GM18951 (cell line): ENCODE data around the gene SH3RF1.

Experiments
- POLR2A ChIP-seq: IDR thresholded peaks from 4 replicates; pipeline ENCODE4 v1.6.1; 2011; ENCODE audit warnings: mild to moderate bottlenecking; ENCODE audit not compliant: insufficient read length, insufficient read depth; ENCODE audit errors: extremely low read depth
- in situ Hi-C: fragments of 300-500 bp; cut with MboI; formaldehyde crosslinking; loops from one replicate; pipeline ENCODE4 v1.12.0; 2022; ENCODE audit warnings: low sequenced_read_pairs, mixed read lengths, inconsistent platforms; ENCODE audit not compliant: unreplicated experiment

The SH3RF1 gene

GRCh38 chr4:169054879-169055278 lies 215.9 kb downstream of the SH3RF1 start:
- in situ Hi-C loops, result no loop called here
- no peak for TF ChIP-seq POLR2A

DNA sequence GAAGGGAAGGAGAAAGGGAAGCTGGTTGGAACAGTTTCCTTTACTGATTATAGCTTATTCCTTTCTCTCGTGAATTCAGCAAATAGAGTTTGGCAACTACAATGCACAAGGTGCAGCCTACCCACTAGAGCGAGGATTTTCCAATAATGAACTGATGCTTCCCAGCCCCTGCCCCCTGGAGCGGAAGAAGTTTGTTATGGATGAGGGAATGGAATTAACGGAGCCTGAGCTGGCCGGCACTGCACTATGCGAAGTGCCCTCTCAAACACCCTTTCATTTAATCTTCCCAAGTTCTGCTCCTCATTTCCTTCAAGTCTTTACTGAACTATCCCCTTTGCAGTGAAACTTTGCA lies 218.2 kb downstream of the SH3RF1 start:
- TF ChIP-seq POLR2A, result no peak
- in situ Hi-C loops, result no loop called here

- TF ChIP-seq POLR2A, result no peak
- in situ Hi-C loops, result no loop called here
These were observed 218.8 kb downstream of the SH3RF1 start for GRCh38 chr4:169051761-169052593.

GRCh38 chr4:169050881-169051760 lies 219.6 kb downstream of the SH3RF1 start:
- in situ Hi-C loops, result no loop called here
- no peak for TF ChIP-seq POLR2A

DNA sequence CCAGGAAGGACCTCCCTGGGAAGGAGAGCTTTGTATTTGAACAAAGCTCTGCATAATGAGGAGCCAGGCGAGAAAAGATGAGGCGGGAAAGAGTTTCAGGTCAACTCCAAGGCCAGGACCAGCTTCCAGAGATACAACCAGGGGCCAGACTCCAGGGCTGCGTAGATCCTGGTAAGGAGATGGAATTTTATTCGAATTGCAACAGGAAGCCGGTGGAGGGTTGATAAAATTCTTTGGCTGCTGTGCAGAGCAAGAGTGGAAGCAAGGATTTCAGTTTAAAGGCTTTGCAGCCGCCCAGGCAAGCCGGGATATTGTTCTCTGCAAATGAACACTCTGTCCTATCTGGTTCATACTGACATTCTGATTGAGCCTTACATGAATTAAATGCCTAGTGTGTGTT lies 220.5 kb downstream of the SH3RF1 start:
- TF ChIP-seq POLR2A, result no peak
- in situ Hi-C loops, result no loop called here

DNA sequence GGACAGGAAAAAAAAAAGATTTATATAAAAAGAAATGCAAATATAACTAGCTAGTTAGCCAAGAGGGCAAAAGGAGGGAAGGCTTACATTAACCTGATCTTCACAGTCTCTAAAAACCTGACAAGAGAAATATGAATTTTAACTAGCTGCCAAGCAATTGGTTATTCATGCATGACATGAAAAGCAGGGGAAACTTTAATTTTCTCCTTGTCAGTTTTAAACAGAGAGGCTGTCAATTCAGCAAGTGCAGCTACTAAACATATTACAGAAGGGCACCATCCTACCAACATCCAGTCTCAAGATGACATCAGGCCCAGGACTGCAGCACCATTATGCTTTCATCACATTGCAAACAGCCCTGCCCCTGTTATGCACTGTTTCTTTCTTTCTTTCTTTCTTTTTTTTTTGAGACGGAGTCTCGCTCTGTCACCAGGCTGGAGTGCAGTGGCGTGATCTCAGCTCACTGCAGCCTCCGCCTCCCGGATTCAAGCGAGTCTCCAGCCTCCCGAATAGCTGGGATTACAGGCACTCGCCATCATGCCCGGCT lies 221.8 kb downstream of the SH3RF1 start:
- TF ChIP-seq POLR2A, result no peak

DNA sequence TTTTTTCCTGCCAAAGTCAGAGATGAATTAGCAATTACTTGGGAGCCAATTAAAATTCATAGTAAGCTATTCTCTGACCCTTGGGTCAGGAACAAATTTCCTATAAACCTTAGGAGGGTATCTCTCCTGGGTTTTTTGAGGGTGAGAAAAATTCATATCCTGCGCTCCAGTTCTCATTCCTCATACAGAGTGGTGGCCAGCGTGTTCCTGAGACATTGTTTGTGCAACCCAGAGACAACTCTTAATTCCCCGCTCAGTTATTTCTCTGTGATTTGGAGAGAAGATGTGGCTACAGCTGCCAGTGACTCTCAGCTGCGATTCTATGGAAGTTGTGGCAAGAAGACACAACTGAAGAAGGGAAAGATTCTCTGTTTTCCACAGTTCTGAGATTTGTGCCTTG lies 222.8 kb downstream of the SH3RF1 start:
- in situ Hi-C loops, result no loop called here
- TF ChIP-seq POLR2A, result no peak

More for the DNA sequence above, 221.8 kb downstream of the SH3RF1 start:
- in situ Hi-C loops, result no loop called here

GRCh38 chr4:169045862-169046584 lies 224.7 kb downstream of the SH3RF1 start:
- no peak for TF ChIP-seq POLR2A
- in situ Hi-C loops, result no loop called here

GRCh38 chr4:169044714-169045447 lies 225.9 kb downstream of the SH3RF1 start:
- in situ Hi-C loops, result no loop called here

More at GRCh38 chr4:169044714-169045447, 225.9 kb downstream of the SH3RF1 start:
- no peak for TF ChIP-seq POLR2A
